Type B pancreatic cell (in vitro differentiated cells): Measurements from ENCODE around the gene EVPLL. TPM values are rescaled to one million over a fixed set of nuclear protein-coding genes. Genes with fewer than 3 reads are reported as not detected.
"Not testable (repeated sequence)": the region's sequence is repeated elsewhere in the genome, so short reads cannot be mapped to it uniquely, and the experiment has no call there.

Experiments used
- DNase-seq: peaks from one replicate; pipeline ENCODE4 v3.0.0; 2021; ENCODE audit warnings: mixed read lengths; ENCODE audit not compliant: unreplicated experiment; ENCODE audit errors: extremely low spot score
- H3K27ac Mint-ChIP-seq: 2 replicates; pipeline ENCODE4 v1.8.0; 2021; ENCODE audit warnings: mild to moderate bottlenecking, mixed read lengths
- H3K27me3 Mint-ChIP-seq: 2 replicates; pipeline ENCODE4 v1.8.0; 2021; ENCODE audit warnings: mixed read lengths
- H3K36me3 Mint-ChIP-seq: 2 replicates; pipeline ENCODE4 v1.8.0; 2021; ENCODE audit warnings: mixed read lengths
- H3K4me1 Mint-ChIP-seq: one replicate; pipeline ENCODE4 v1.8.0; 2021; ENCODE audit warnings: mixed read lengths; ENCODE audit not compliant: unreplicated experiment
- H3K4me3 Mint-ChIP-seq: 2 replicates; pipeline ENCODE4 v1.8.0; 2021; ENCODE audit warnings: mild to moderate bottlenecking, mixed read lengths
- H3K9me3 Mint-ChIP-seq: 2 replicates; pipeline ENCODE4 v1.8.0; 2021; ENCODE audit warnings: mixed read lengths
- total RNA-seq: library from RNA; stranded (reverse); gene quantifications from 2 replicates; pipeline ENCODE4 v1.2.1, GENCODE V29; 2021; ENCODE audit warnings: low replicate concordance

Gene EVPLL
- total RNA-seq, 1 donor from 2014 or later, result not detected

DNA sequence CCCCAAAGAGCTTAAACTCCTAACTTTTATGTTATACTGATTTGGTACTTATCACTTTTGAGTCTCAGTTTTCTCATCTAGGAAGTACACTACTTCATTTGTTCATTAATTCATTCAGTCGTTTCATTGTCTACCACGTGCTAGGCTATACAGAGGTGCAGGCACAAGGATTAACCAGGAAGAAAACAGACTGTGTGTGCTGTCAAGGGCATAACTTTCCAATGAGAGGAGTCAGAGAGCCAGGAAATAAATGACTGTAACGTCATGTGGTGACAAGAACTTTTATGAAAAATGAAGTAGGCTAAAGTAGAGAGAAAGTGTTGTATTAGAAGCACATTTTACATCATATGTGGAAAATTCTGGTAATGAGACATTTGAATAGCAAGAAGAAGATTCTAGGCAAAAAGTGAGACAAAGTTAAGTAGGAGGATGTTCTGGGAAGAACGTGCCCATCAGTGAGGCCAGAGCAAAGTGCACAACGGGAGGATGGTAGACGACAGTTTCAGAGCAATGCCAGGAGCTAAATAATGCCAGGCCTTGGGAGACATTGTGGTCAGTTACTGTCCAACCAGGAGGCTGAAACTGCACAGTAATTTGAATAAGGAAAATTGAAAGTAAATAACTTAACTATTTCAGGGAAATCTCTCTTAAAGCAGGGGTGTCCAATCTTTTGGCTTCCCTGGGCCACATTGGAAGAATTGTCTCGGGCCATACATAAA is 24.5 kb downstream of the EVPLL start:
- H3K9me3 Mint-ChIP-seq, H3K27ac Mint-ChIP-seq, DNase-seq, H3K4me3 Mint-ChIP-seq, H3K27me3 Mint-ChIP-seq, H3K36me3 Mint-ChIP-seq, H3K4me1 Mint-ChIP-seq: not testable (repeated sequence)

DNA sequence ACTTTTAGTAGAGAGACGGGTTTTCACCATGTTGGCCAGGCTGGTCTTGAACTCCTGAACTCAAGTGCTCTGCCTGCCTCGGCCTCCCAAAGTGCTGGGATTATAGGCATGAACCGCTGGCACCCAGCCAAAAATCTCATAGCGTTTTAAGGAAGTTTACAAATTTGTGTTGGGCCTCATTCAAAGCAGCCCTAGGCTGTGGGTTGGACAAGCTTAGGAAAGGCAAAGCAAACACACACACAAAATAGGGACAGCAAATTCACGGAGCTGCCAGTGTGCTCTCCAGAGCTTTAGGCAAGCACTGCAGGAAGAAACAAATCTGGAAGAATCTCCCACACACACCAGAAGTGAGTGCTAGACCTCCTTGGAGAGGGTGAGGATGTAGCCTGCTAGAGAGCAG is 25.6 kb downstream of the EVPLL start:
- H3K4me1 Mint-ChIP-seq, H3K9me3 Mint-ChIP-seq: not testable (repeated sequence)

DNA sequence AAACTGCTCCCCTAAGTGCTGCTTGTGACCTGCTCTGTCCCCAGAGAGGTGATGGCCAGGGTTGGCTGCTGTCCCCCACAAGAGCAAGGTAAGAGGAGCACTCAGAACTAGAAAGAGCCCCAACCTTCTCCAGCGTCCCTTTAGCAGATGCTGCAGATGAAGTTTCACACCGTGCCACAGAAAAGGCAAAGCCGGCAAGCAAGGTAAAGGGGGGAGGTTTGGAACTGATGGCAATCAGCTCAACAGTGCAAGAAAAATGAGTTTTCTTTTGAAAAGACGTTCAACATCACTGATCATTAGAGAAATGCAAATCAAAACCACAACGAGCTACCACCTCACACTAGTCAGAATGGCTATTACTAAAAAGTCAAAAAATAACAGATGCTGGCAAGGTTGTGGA is 26.0 kb downstream of the EVPLL start:
- H3K9me3 Mint-ChIP-seq, H3K4me3 Mint-ChIP-seq, H3K27ac Mint-ChIP-seq, H3K36me3 Mint-ChIP-seq, H3K4me1 Mint-ChIP-seq, DNase-seq, H3K27me3 Mint-ChIP-seq: not testable (repeated sequence)

More for the DNA sequence above, 25.6 kb downstream of the EVPLL start:
- not testable (repeated sequence) for H3K36me3 Mint-ChIP-seq, H3K27ac Mint-ChIP-seq, DNase-seq, H3K27me3 Mint-ChIP-seq, H3K4me3 Mint-ChIP-seq

DNA sequence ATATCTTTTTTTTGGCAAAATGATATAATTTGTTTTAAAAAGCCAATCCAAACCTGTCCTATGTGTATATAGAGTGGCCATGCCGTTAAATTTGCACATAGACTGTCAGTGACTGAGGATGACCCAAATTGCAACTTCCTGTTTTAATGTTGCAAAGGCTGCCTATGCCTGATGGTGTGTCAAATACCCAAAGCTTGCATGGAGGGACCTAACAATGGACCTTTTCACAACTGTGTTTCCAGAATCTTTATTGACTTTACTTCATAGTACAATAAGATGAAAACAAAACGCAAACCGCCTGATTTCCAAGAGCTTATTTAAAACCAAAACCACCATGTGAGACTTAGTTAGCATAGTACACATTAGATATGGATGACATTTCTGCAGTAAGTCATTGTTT is 31.3 kb downstream of the EVPLL start:
- H3K27me3 Mint-ChIP-seq, H3K9me3 Mint-ChIP-seq, H3K36me3 Mint-ChIP-seq, H3K27ac Mint-ChIP-seq, H3K4me1 Mint-ChIP-seq, DNase-seq: not testable (repeated sequence)
- peak overlapping the region; percentile 53 for H3K4me3 Mint-ChIP-seq

DNA sequence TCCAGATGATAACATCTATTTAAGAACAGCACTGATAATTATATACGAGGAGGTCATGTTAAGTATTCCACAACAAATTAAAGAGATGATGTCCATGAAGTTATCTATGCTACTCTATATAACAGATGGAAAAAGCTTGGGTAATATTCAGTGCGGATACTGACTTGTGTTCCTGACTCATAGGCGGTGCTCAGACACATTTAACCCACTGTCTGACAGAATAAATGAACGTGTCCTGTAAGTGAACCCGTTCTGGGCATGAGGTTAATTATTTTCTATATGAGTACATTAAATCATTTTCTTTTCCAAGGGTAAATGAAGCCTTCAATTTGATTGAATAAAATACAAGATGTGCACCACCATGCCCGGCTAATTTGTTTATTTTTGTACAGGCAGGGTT is 31.7 kb downstream of the EVPLL start:
- H3K27ac Mint-ChIP-seq, H3K9me3 Mint-ChIP-seq, H3K36me3 Mint-ChIP-seq, H3K4me1 Mint-ChIP-seq, H3K27me3 Mint-ChIP-seq, DNase-seq: not testable (repeated sequence)
- peak overlapping the region; percentile 53 for H3K4me3 Mint-ChIP-seq

DNA sequence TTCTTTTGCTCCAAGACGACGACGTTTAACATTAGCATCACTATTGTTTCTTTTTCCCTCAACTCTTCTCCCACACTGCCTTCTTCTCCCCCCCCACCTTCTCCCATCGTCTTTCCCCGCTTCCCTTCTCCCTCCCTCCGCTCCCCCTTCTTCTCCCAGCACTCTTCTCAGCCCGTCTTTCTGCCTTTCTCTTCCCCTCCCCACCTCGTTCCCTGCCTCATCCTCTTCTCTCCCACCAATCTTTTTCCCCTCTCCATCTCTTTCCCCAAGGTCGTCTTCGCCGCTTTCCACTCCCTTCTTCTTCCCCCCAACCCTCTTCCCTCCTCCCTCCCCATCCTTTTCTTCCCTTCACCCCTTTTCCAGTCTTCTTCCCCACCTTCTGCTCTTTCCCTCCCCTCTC is 33.2 kb downstream of the EVPLL start:
- not testable (repeated sequence) for H3K36me3 Mint-ChIP-seq, H3K4me1 Mint-ChIP-seq, H3K27me3 Mint-ChIP-seq, DNase-seq, H3K9me3 Mint-ChIP-seq
- Mint-ChIP-seq H3K27ac (peak overlapping the region; percentile 93), H3K4me3 (peak overlapping the region; percentile 98)

DNA sequence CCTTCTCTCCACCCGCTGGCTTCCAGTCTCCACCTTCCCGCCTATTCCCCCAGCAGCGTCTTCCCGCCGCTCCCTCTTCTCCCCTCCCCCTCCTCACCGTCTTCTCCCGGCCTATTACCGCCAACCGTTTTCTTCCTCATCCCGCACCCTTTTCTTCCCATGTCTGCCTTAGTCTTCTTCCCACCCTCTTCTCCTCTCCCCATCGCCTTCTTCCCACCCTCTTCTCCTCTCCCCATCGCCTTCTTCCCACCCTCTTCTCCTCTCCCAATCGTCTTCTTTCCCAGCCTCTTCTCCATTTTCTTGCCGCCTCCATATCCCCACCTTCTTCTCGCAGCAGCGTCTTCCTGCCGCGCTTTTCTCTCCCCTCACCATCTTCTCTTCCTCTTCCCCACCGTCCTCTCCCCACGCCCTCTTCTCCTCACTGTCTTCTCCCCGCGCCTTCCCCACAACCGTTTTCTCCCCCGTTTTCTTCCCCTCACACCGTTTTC is 33.8 kb downstream of the EVPLL start:
- H3K4me1 Mint-ChIP-seq, H3K36me3 Mint-ChIP-seq, H3K27me3 Mint-ChIP-seq, H3K9me3 Mint-ChIP-seq: not testable (repeated sequence)
- H3K4me3 Mint-ChIP-seq, result peak overlapping the region; percentile 98
- peak overlapping the region; percentile 93 for H3K27ac Mint-ChIP-seq
- peak; percentile 64 for DNase-seq

DNA sequence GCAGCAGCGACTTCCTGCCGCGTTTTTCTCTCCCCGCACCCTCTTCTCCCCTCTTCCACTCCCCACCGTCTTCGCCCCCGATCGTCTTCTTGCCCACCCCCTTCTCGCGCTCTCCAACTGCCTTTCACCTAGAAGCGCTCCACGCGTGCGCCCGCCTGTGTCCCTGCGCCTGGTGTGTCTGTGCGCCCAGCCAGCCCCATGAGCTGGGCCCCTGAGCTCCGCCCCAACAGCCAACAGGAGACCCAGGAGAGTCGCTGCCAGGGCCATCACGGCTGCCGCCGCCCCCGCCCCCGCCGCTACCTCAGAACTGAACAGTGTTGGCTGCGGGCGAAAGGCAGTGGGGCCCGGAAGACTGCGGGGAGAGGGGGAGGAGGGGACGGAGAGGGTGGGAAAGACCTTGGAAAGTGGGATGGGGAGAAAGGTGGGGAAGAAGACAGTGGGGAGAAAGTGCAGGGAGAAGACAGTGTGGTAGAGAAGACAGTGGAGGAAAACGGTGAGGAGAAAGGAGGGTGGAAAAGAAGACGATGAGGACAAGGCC is 34.5 kb downstream of the EVPLL start:
- H3K27me3 Mint-ChIP-seq, H3K27ac Mint-ChIP-seq, H3K4me1 Mint-ChIP-seq, DNase-seq, H3K9me3 Mint-ChIP-seq, H3K4me3 Mint-ChIP-seq, H3K36me3 Mint-ChIP-seq: not testable (repeated sequence)

DNA sequence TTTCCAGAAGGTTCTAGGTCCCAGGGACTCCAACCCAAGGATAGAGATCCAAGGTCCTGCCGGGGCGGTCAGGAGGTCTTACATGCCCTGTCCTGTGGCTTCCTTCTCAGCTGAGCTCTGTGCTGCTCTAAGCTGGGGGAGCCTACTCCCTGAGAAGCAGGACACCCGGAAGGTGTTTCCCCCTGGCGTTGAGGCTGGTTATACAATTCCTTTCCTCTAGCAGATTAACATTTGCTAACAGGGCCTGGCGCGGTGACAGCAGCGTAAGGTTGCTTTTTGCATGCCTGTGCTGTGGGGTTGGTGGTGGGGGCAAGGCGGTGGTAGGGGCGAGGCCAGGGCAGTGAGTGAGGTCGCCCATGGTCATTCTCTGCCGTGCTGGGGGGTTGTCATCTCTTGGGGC is 43.9 kb downstream of the EVPLL start:
- H3K27ac Mint-ChIP-seq, H3K27me3 Mint-ChIP-seq, H3K36me3 Mint-ChIP-seq, H3K4me3 Mint-ChIP-seq, DNase-seq, H3K4me1 Mint-ChIP-seq, H3K9me3 Mint-ChIP-seq: not testable (repeated sequence)

DNA sequence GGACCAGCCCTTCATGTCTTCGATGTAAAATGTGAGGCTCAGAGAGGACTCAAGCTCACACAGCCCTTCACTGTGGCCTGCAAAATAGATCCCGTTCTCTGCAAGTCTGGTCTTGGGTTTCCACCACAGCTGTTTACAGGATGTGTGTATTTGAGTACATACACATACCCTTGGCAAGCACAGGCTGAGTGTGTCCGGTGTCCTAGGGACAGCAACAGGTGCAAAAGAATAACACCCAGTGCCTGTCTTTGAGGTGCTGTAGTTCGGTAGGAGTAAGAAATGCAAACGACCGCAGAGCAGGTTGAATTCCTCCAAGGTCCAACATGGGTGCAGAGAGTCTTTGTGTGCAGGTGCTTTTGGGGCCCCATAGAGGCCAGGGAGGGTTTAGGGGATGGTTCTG is 44.9 kb downstream of the EVPLL start:
- not testable (repeated sequence) for DNase-seq, H3K36me3 Mint-ChIP-seq, H3K27ac Mint-ChIP-seq, H3K9me3 Mint-ChIP-seq, H3K4me1 Mint-ChIP-seq, H3K27me3 Mint-ChIP-seq, H3K4me3 Mint-ChIP-seq

DNA sequence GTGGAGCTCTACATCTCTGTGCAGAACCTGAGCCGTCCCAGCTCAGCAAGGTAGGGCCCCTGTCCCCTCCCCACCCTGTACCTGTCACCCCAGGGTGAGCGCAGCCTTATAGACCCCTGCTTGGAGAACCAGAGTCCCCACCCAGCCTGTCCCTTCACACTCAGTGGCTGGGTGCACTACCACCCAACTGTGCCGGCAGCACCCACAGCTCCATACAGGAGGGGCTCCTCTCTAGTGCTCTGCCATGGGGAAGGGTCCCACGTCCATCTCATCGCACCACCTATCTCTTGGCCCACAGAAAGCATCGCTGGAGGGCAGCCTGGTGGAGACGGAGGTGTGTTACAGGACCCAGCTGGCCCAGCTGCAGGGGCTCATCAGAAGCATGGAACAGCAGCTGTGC is 45.4 kb downstream of the EVPLL start:
- not testable (repeated sequence) for H3K27ac Mint-ChIP-seq, DNase-seq, H3K36me3 Mint-ChIP-seq, H3K4me3 Mint-ChIP-seq, H3K9me3 Mint-ChIP-seq, H3K4me1 Mint-ChIP-seq, H3K27me3 Mint-ChIP-seq

DNA sequence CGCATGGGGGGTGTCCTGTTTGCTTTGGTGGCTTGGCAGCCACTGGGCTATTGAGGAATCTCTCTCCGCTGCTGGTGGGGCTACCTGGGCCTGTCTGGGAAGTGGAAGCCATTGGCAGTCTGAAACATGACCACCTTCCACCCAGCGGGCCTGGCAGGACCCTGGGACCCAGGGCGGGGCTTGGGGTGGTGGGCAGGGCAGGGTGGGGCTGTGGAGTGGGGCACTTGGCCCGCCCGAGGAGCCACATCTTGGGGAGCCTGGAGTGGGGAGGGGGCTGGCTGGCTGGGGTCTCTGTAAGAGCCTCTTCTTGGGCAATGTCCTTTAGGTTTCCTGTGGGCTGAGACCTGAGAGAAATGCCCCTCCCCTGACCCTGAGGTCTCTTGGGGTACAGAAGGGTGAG is 48.0 kb downstream of the EVPLL start:
- H3K4me1 Mint-ChIP-seq, H3K27me3 Mint-ChIP-seq, H3K36me3 Mint-ChIP-seq, H3K27ac Mint-ChIP-seq, DNase-seq, H3K9me3 Mint-ChIP-seq, H3K4me3 Mint-ChIP-seq: not testable (repeated sequence)

DNA sequence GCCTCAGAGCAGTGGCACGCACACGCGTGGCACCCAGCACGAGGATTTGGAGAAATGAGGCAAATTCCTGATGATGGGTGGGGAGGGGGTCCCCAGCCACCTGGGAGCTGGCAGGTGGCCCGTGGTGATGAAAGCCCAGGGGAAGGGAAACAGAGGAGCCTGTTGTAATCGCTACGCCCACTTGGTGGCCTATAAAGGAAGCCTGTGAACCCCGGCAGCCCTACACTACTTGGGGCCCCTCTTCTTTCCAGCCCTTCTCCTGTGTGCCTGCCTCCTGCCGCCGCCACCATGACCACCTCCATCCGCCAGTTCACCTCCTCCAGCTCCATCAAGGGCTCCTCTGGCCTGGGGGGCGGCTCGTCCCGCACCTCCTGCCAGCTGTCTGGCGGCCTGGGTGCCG is 49.1 kb downstream of the EVPLL start:
- not testable (repeated sequence) for H3K9me3 Mint-ChIP-seq, H3K4me3 Mint-ChIP-seq, DNase-seq, H3K4me1 Mint-ChIP-seq, H3K27ac Mint-ChIP-seq, H3K27me3 Mint-ChIP-seq, H3K36me3 Mint-ChIP-seq

DNA sequence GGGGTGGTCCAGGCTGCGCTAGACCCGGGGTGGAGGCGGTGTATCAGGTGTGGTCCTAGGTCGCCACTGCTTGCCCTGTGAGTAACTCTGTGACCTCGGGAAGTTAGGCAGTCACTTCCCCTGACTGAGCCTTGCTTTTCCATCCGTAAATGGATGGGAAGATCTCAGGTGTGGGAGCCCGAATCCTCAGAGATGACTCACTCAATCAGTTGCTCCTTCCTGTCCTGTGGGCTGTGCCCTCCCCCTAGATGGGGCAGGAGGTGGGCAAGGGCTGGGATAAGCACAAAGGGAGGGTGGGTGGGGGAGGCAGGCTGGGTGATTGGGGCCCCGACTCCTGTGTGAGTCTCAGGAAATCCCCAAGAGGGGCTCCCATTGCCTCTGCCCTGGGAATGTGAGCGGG is 54.6 kb downstream of the EVPLL start:
- H3K27ac Mint-ChIP-seq, H3K4me1 Mint-ChIP-seq: not testable (repeated sequence)

More for the DNA sequence above, 54.6 kb downstream of the EVPLL start:
- H3K36me3 Mint-ChIP-seq, H3K9me3 Mint-ChIP-seq, DNase-seq, H3K4me3 Mint-ChIP-seq, H3K27me3 Mint-ChIP-seq: not testable (repeated sequence)
